HG03457 (cell line): ENCODE results near the gene FAM187B.
"Not testable (repeated sequence)": the region's sequence is repeated elsewhere in the genome, so short reads cannot be mapped to it uniquely, and the experiment has no call there.

Experiments
- ATAC-seq: cut with Tn5 transposase; IDR thresholded peaks from one replicate; pipeline ENCODE4 v1.9.1; 2021; ENCODE audit warnings: moderate number of reproducible peaks; ENCODE audit not compliant: unreplicated experiment

The FAM187B gene

DNA sequence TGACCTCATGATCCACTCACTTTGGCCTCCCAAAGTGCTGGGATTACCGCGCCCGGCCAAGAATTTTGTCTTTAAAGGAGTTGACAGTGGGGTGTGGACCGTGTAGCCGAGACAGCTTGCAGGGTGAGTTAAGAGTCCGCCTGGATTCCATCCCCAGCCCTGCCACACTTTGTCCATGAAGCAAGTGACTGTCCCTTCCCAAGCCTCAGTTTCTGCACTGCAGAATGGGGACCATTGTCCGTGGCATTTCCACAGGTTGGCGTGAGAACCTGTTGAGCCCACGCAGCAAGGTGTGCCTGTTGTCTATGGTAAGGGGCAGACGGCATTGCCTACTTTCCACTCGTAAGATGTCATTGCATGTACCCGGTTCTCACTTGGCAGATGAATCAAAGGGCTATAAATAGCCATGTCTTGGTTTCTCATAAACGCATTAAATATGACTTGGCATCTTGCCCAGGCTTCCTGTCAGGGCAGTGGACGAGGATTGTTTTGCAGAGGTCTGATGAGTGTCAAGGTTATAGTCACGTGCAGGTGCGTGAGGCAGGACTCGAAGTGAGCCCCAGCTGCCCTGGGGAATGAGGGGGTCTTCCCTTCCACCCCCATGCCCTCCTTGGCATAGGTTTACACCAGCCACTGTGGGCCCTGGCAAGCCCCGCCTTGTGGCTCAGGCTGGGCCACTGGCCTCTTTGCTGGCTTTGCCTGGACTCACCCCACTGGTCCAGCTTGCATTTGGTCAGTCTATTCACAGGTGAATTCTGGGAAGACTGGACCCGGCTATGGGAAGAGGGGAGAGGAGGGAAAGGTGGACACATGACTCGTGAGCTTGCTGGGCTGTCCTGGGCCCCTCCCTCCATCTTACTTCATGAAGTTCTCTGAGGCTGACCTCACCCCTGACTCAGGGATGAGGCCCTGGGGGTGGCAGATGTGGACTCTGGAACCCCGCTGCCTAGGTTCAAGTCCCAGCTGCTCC is 14.6 kb downstream of the FAM187B start:
- ATAC-seq, result no peak

DNA sequence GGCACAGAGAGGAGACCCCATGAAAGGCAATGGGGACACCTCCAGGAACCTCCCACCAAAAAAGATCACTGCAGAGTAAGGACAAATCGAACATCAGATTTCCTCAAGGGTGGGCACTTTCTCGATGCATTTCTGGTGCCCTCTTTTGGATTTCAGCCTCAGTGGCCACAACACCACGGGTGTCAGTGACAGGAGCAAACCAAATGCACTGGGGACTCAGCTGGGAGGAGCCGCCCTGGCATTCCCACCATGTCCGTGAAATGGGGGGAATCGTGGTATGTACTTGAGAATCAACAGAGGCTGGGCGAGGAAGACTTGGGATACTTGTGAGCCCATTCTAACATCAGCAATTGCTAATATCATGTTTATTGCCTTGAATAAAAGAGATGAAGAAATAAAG is 16.3 kb downstream of the FAM187B start:
- ATAC-seq, result no peak

DNA sequence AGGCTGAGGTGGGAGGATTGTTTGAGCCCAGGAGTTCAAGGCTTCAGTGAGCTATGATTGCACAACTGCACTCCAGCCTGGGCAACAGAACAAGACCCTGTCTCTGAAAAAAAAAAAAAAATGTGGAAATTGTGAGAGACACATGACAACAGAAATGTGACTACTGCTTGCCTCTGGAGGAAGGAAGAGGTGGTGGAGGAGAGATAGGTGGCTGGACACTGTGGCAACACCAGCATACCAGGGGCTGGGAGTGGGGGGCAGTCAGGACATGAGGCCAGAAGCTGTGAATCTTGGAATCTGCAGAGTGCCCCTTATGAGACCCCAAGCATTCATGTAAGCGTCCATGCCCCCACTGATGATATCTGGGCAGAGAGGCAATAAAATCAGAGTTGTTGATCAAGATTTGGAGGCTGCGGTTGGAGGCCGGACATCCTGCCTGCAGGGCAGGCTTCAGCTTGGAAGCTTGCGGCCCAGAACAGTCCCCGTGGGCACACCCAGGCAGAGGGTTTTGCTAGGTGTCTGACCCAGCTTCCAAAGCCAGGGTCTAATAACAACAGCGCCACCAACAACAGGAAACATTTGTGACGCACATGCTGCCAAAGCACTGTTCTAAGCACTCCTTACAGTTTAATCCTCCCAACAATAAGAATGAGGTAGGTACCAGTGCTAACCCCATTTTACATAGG is 16.9 kb downstream of the FAM187B start:
- ATAC-seq, result no peak

DNA sequence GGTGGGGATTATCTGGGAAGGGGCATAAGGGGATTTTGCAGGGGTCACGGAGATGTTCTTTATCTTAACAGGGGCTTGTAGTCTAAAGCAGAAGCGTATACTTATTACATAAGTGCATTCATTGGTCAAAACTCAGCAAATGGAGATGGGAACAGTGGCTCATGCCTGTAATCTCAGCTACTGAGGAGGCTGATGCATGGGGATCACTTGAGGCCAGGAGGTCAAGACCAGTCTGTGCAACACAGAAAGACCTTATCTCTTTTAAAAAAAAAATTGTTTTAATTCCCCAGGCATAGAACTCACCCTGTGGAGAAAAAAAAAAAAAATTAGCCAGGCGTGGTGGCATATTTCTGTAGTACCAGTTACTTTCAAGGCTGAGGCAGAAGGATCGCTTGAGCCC is 18.9 kb downstream of the FAM187B start:
- no peak for ATAC-seq

DNA sequence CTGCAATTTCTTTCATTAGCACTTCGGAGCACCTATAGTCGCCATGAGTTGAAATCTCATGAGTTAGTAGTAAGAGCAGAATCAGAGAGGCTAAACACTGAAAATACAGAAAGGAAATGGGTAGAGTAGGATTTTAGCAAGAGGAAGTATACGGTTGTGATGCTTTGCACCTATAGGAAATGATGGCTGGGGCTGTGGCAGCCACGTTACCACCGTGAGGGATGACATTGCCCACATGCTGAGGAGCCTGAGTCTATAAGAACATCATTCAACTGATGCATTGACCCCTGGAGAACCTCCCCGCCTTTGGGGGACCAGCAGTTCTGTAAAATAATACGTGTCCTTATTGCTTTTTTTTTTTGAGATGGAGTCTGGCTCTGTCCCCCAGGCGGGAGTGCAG is 20.4 kb downstream of the FAM187B start:
- no peak for ATAC-seq

DNA sequence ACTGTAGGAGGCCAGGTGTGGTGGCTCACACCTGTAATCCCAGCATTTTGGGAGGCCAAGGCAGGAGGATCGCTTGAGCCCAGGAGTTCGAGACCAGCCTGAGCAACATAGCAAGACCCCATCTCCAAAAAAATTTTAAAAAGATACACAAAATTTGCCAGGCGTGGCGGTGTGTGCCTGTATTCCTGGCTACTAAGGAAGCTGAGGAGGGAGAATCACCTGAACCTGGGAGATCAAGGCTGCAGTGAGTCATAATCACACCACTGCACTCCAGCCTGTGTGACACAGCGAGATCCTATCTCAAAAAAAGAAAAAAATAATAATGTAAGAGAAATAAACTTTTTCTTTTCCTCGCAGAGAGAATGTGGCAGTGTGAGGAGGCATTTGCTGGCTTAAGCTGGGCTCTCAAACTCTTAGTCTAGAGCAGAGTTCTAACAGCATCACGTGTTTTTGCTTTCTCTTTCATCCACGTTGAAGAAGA is 21.1 kb downstream of the FAM187B start:
- no peak for ATAC-seq

DNA sequence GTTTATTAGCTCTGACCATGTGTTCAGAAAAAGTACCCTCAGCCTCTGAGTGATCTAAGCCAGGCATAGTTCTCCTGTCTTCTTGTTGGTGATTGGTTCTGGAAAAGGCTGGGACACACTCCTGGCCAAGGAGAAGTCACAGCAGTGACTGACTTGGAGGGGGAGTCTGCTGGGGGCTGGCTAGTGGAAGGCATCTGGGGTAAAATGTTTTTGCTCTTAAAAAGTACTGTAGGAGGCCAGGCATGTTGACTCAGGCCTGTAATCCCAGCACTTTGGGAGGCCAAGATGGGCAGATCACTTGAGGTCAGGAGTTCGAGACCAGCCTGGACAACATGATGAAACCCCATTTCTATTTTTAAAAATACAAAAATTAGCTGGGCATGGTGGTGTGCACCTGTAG is 21.7 kb downstream of the FAM187B start:
- ATAC-seq, result no peak

DNA sequence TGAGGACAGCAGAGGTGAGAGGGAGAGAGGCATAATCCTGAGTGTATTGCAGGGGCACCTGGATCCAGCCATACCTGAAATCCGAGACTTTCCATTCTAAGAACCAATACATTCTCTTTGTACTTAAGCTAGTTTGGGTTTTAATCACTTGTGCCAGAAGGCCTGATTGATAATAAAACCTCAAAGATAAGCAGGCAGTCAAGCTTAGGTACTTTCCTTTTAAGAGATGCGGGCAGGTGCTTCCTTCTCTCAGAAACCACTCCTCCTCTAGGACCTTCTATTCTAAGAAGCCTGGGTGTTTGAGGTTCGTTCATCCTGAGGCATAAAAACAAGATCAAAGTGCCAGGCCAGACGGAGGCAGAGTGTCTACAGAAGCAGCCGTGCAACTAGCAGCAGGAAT is 22.2 kb downstream of the FAM187B start:
- ATAC-seq, result no peak

DNA sequence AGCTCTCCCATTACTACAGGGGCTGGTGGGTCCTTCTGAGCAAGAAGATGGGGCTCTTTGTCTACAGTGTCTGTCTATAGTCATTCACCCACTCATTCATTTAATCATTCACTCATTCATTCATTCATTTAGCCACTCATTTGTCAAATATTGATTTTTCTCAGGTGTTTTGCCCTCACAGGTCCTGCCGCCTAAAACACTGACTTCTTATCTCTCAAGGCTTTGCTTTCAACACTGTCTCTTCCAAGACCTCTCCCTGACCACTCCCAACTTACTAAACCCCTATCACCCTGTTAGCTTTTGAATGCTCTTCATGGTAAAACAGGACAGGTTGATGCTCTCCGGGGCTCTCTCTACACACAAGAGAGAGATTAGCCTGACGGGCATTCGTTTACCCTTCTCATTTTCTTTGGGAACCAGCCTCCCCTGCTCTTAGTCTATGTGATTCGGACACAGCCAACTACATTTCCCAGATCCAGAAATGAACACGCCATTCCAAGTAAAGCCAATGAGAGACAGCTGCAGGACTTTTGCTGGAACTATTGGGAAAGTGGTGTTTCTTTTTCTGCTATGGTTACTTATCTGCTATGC is 22.7 kb downstream of the FAM187B start:
- no peak for ATAC-seq

DNA sequence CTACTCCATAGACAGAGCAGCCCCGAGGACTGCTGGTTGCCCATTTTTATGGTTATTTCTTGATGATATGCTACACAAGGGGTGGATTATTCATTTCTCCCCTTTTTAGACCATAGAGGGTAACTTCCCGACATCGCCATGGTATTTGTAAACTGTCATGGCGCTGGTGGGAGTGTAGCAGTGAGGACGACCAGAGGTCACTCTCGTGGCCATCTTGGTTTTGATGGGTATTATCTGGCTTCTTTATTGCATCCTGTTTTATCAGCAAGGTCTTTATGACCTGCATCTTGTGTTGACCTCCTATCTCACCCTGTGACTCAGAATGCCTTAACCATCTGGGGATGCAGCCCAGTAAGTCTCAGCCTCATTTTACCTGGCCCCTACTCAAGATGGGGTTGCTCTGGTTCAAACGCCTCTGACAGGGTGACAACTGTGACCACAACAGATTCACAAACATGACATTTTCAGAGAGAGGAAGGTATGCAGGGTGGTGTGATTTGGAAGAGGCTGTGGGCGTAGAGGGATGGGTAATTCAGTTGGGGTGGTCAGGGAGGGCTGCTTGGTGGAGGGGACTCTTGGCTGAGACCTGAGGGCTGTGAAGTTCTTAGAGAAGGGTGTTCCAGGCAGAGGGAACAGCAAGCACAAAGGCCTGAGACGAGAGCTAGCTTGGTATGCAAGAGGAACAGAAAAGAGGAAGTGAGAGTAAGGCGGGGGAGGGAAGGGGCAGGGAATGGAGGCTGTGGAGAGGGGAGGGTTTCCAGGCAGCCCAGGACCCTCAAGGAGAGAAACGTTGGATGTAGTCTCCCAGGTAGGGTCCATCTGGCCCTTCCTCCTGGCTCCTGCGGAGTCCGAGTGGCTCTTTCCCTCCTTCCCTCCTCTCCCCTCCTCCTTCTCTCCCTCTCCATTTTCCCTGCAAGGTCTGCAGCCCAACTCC is 23.5 kb downstream of the FAM187B start:
- ATAC-seq, result no peak

DNA sequence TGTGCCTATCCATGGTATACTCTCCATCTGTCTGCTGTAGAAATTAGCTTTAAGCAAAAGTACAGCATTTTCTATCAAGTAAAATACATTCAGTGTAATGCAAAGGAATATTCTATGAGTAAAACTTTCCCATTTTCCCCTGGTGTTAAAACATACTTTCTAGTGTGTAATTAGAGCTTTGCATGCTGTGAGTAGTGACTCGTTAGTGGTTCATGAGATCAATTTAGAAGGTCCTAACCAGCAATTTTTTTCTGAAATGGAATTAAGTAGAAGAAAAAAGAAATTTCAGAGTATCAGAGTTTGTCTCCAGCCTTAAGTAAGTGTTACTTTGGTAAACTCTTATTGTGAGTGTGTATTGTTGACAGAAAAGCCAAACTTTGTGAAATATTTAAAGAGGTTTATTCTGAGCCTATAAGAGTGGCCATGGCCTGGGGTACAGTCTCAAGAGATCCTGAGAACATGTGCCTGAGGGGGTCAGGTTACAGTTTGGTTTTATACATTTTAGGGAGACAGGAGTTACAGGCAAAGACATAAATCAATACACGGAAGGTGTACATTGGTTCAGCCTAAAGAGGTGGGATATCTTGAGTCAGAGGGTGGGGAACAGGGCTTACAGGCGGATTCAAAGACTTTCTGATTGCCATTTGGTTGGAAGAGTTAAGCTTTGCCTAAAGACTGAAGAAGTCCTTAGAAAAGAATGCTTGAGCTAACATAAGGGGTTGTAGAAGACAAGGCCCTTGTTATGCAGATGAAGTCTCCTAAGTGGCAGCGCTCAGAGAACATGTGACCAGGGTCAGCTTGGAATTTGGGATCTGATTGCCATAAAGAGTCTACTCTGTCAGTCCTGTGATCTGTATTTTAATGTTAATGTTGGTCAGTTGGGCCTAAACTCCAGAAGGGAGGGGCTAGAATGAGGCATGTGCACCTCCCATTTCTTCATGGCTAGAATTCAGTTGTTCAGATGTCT is 25.5 kb downstream of the FAM187B start:
- no peak for ATAC-seq

DNA sequence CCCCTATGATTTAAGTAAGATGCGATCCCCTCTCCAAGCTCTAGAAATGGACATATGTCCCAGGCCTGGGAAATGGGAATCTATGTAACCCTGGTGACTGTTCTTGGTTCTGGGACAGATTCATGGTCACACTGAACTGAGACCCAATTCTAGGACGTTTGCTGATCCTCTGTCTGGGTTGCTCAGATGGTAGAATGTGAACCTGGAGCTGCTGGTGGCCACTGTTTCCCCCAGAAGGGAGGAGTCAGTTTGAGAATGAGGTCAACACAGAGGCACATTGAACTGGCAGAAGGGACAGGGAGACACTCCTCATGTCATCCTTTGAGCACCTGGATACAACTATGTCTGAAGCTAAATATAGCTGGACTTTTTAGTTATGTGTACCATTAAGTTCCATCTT is 29.1 kb downstream of the FAM187B start:
- ATAC-seq, result no peak

DNA sequence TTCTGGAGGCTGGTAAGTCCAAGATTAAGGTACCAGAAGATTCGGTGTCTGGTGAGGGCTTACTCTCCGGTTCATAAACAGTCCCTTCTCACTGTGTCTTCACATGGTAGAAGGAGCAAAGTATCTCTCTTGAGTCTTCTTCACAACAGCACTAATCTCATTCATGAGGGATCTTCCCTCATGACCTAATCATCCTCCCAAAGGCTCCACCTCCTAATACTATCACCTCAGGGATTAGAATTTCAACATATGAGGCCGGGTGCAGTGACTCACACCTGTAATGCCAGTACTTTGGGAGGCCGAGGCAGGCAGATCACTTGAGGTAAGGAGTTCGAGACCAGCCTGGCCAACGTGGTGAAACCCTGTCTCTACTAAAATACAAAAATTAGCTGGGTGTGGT is 31.7 kb downstream of the FAM187B start:
- ATAC-seq, result not testable (repeated sequence)

DNA sequence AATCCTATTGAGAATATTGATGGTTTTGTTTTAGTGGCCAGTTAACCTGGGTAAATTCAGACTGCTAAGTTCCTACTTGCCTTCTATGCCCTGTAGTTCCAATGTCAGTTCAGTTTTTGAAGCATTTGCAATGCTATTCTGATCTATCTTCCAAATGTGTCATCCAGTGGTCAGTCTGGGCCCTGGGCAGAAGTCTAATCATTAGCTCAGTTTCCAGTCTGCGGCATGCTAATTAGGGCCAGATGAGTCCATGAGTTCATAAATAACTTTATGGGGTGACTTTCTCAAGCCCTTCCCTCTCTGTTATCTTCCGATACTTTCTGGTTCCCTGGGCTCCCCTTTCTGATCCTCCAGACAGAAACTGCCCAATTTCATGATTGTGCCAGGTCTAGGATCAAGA is 32.7 kb downstream of the FAM187B start:
- no peak for ATAC-seq

DNA sequence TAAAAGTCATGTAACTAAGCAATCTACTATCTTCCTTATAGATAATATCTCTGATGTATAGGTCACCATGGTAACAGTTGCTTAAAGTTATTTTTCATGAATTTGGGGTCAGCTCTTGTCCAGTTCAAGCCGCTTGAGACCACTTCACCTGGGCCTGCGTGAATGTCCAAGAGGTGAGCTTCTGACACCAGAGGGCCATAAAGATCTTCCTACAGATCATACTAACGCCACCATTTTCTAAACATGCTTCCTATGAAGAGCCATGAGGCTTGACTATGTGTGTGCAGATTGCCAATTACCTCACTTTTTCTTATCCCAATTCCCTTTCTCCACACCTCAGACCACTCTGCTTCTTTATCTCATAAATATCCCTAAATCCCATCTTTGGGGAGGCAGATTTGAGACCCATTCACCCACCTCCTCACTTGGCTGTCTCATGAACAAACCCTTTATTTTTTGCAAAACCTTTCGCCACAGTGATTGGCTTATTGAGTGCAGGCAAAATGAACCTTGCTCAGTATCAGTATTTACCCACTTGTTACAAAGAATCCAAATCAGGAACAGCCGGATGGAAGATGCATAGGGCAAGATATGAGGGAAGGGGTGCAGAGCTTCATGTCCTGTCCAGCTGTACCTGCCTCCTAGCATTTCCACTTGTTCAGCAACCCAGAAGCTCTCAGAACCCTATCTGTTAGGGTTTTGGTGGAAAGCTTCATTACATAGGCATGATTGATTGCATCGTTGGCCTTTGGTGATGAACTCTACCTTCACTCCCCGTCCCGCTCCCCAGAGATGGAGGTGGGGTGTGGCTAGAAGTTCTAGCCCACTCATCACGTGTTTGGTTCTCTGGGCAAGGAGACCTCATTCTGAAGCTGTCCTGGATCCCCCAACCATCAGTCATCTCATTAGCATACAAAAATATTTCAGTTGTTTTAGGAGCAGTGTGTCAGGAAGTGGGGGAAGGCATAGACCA is 34.2 kb downstream of the FAM187B start:
- no peak for ATAC-seq

DNA sequence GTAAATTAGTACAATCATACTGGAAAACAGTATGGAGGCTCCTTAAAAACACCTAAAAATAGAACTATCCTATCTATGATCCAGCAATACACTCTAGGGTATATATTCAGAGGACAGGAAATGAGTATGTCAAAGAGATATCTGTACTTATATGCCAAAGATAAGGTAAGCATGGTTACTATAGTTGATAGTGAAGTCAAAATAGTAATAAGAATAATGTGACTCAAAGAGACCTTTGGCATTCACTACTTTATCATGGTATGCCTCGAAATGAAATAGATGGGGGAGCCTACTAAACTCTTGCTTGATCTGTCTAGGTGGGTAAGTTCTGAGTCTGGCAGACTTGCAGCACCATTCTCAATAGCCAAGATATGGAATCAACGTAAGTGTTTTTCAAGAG is 43.7 kb downstream of the FAM187B start:
- no peak for ATAC-seq

DNA sequence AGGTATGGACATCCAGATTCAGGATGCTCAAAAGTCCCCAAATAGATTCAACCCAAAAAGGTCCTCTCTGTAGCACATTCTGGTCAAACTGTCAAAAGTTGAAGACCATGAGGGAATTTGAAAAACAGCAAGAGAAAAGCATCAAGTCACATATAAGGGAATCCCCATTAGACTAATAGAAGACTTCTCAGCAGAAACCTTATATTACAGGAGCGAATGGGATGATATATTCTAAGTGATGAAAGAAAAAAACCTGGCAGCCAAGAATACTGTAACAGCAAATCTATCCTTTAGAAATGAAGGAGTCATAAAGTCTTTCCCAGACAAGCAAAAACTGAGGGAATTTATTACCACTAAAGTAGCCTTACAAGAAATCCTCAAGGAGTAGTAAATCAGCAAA is 44.3 kb downstream of the FAM187B start:
- ATAC-seq, result no peak

DNA sequence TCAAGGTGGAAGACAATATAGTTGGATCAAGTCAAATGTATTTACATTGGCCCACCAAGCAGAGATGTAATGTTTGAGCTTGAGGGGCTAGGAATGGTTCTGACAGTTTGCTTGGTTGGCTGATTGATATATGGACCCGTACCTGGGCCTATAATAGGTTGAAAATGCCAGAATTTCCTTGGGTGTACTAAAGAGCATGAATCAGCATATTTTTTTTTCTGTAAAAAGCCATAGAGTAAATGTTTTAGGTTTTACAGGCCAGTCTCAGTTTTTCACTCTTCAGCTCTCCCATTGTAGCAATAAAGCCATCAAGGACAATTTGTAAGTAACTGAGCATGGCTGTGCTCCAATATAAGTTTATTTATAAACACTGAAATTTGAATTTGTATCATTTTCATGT is 47.2 kb downstream of the FAM187B start:
- no peak for ATAC-seq
